Measurements from ENCODE around the gene FAM20C. TPM values are rescaled to one million over a fixed set of nuclear protein-coding genes. Genes with fewer than 3 reads are reported as not detected.

Gene FAM20C
- total RNA-seq, 2 experiments from 2014 or later = 2.6 to 4.1 TPM

DNA sequence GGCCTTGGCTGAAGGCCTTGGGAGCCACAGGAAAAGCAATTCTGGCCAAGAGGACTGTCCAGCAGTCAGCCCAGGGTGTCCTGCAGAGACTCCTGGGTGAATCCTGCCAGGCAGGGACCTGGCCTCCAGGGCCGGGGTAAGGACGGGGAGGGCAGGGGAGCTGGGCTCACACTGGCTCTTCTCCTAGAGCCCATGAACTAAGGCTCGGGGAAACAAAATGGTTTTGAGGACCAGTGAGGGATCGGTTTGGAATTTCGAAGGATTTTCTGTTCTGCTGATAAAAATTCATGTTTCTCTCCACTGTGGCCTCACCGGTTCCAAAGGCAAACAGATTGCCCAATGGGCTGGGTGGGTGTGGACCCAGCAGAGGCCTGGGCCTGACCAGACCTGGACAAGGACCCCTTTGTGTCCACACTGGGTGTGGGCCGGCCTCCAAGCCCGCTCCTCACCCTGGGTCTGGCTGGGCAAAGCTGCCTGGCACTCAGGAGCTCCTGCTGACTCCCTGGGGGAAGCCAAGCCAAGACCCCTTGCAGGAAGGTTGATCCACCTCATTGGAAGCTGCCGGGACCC lies 27.3 kb downstream of the FAM20C start:
- POLR2A ChIA-PET = no interaction called here
- H3K36me3 Mint-ChIP-seq = no peaks in the 10 kb centered on the region
- no peaks in the 10 kb centered on the region for H3K4me1 Mint-ChIP-seq
- no peak for ATAC-seq (ENCODE audit: low read depth)
- DNase-seq = no peak
- H3K9me3 Mint-ChIP-seq = no peaks in the 10 kb centered on the region
- H3K4me3 Mint-ChIP-seq = no peak overlapping the region
- no peak overlapping the region for H3K27ac Mint-ChIP-seq
- no peaks in the 10 kb centered on the region for H3K27me3 Mint-ChIP-seq

DNA sequence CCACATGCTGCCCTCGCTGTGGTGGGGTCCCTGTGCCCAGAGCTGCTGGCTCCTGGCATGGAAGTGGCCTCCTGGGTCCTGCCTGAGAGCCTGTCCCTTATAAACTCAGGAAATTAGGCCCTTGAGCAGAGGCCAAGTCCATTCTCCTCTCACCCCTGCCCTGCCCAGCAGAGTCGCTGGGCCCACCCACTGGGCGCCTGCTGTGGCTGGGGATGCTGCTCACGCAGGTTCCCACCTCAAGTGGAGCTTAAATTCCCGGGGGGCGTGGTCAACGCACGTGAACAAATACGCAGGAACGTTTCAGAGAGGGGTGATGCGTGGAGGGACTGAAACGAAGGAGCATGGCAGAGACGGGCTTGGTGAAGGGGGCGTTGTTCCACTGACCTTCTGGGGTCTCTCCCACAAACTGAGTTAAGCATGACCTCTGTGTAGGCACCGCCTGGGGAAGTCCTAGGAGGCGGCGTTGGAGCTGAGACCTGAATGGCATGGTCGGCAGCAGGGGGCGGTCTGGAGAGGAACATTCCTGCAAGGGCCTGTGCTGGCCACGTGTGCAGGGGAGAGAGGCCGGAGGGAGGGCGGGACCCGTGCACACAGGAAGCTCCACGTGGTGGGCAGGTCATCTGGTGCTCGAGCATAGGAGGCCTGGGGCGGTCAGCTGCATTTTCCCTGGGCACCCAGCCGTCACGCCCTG lies 27.9 kb downstream of the FAM20C start:
- DNase-seq (no peak), ATAC-seq (ENCODE audit: low read depth) (no peak)
- Mint-ChIP-seq H3K4me1 (no peaks in the 10 kb centered on the region), H3K4me3 (no peak overlapping the region), H3K9me3 (no peaks in the 10 kb centered on the region), H3K27ac (no peak overlapping the region), H3K36me3 (no peaks in the 10 kb centered on the region), H3K27me3 (no peaks in the 10 kb centered on the region)
- POLR2A ChIA-PET = no interaction called here

DNA sequence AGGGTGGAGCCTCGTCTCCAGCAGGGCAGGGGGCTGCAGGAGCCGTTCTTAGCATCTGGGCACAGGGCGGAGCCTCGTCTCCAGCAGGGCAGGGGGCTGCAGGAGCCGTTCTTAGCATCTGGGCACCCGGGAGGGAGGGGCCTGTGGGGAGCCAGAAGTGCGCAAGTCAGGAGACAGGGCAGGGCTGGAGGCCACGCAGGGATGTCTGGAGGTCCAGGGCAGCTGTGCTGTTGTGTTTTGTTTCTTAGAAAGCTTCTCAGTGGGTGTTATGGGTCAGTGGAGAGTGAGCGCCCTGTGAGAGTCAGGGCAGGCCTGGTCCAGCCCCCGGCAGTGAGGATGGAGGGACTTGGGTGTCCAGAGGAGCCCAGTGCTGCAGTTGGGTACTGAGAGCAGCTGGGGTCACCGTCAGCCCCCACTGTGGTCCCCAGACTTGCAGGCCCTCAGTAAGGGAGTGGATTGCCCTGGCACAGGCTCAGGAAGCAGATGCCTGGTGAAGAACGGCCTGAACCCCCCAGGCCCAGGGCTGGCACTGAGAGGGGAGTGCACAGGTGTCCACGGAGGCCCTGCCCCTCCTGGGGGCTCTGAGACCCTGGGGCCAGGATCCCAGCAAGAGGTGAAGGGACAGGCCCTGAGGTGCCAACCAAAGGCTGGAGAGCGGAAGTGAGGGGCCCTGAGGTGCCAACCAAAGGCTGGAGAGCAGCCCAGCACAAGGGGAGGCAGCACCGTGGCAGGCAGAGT lies 29.8 kb downstream of the FAM20C start:
- Mint-ChIP-seq H3K27ac (no peak overlapping the region), H3K27me3 (no peaks in the 10 kb centered on the region), H3K9me3 (no peaks in the 10 kb centered on the region), H3K4me3 (no peak overlapping the region), H3K36me3 (no peaks in the 10 kb centered on the region), H3K4me1 (no peaks in the 10 kb centered on the region)
- ATAC-seq (ENCODE audit: low read depth) (no peak), DNase-seq (no peak)
- POLR2A ChIA-PET = no interaction called here

DNA sequence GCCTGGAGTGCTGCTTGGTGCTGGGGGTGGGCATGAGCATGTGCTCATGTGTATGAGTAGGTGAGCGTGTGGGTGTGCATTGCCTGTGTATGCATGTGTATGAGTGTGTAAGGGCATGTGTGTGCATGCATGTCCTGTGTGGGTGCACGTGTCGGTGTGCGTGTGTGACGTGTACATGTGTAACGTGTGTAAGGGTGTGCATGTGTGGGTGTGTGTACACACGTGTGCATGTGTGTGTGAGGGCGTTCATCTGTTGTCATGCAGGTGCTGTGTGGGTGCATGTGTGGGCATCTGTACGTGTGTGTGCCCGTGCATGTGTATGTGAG lies 30.3 kb downstream of the FAM20C start:
- no peak overlapping the region for H3K27ac Mint-ChIP-seq
- no peak overlapping the region for H3K4me3 Mint-ChIP-seq
- no peaks in the 10 kb centered on the region for H3K4me1 Mint-ChIP-seq
- no peaks in the 10 kb centered on the region for H3K27me3 Mint-ChIP-seq
- ATAC-seq (ENCODE audit: low read depth) = no peak
- H3K36me3 Mint-ChIP-seq = no peaks in the 10 kb centered on the region
- POLR2A ChIA-PET = no interaction called here
- no peaks in the 10 kb centered on the region for H3K9me3 Mint-ChIP-seq
- no peak for DNase-seq

DNA sequence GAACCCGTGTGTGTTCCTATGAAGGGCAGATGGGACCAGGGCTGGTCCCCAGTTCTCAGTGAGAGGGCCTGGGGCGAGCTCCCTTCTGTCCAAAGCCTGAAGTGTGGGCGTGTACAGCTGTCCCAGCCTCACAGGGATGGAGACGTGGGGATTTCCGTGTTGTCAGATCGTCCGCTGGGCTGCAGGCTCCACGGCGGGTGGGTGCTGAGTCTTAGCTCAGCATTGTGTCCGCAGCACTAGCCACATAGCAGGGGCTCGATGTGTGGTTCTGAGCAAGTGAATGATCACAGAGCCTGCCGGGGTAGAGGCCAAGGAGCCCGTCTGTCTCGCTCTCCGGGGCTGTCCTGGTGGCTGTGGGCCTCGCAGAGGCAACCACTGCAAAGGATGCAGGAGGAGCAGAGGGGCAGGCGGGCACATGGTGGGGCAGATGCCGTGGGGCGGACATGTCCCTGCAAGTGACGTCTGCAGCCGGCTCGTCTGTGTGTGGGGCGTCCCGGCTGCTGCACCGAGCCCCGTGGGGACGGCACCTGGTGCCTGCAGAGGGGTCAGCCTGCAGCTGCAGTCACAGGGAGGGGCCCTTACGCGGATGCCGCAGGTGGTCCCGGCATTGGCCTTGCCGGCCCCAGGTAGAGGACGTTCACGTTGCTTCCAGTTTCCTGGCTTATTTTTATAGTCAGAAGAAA lies 30.9 kb downstream of the FAM20C start:
- Mint-ChIP-seq H3K36me3 (no peaks in the 10 kb centered on the region), H3K27ac (no peak overlapping the region), H3K27me3 (no peaks in the 10 kb centered on the region), H3K4me1 (no peaks in the 10 kb centered on the region), H3K9me3 (no peaks in the 10 kb centered on the region), H3K4me3 (no peak overlapping the region)
- POLR2A ChIA-PET = no interaction called here
- ATAC-seq (ENCODE audit: low read depth) (no peak), DNase-seq (no peak)

DNA sequence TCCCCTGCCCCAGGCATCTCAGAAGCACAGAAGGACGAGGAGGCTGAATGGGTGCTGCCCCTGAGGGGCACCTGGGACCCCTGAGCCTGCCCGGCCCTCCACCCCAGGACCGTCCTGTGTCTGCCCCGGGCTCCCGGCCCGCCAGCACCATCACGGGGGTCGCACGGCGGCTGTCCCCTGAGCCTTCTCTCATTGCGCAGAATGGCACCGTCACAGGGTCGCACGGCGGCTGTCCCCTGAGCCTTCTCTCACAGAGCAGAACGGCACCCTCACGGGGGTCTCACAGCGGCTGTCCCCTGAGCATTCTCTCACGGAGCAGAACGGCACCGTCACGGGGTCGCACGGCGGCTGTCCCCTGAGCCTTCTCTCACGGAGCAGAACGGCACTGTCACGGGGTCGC lies 31.5 kb downstream of the FAM20C start:
- H3K27ac Mint-ChIP-seq = no peak overlapping the region
- no peaks in the 10 kb centered on the region for H3K4me1 Mint-ChIP-seq
- H3K36me3 Mint-ChIP-seq = no peaks in the 10 kb centered on the region
- ATAC-seq (ENCODE audit: low read depth) = no peak
- no peaks in the 10 kb centered on the region for H3K27me3 Mint-ChIP-seq
- no peaks in the 10 kb centered on the region for H3K9me3 Mint-ChIP-seq
- no peak for DNase-seq
- POLR2A ChIA-PET = no interaction called here
- no peak overlapping the region for H3K4me3 Mint-ChIP-seq

DNA sequence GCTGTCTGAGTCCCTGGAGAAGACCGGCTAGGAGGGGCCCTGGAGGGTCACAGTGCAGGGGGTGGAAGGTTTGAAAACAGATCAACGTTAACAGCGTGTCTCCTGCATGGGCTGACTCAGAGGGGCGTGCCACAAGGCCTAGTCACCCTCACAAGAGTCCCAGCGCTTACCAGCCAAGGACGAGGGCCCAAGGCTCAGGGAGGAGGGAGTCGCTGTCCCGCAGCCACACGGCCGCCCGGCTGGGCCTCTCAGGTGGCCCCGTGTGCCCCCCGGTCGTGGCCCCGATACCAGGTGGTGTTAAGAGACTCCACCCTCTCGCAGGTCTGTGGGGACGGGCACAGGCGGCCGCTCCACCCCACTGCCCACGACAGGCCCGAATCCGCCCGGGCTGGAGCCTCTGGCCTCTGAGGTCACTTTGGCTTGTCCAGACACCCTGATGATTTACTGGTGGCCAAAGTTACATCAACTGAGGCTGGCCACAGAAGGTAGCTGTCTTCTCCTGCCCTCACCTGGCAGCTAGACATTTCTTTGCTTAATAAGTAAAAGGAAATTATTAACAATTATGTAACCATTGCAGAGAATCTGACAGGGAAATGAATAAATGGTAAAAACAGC lies 34.0 kb downstream of the FAM20C start:
- H3K4me1 Mint-ChIP-seq = no peaks in the 10 kb centered on the region
- no peaks in the 10 kb centered on the region for H3K36me3 Mint-ChIP-seq
- DNase-seq (no peak), ATAC-seq (ENCODE audit: low read depth) (no peak)
- POLR2A ChIA-PET = no interaction called here
- H3K27ac Mint-ChIP-seq = no peak overlapping the region
- H3K9me3 Mint-ChIP-seq = no peaks in the 10 kb centered on the region
- H3K4me3 Mint-ChIP-seq = no peak overlapping the region
- no peaks in the 10 kb centered on the region for H3K27me3 Mint-ChIP-seq

DNA sequence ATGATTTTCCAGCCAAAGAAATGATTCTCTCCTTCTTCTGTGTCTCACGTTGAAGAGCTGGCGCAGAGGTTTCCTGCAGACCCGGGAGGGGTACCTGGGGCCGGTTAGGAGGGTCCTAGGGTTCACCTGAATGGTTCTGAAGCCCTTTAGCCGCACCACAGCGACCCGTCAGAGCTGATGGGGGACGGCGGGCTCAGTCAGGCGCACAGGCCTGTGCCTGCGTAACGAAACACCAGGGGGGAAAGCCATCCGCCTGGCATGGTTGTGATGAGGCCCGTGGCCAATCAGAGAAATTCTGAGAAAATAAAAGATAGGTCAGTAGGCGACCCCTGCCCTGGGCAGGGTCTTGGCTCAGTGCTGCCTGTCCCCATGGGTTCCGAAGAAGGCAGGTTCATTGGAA lies 35.6 kb downstream of the FAM20C start:
- no peak for DNase-seq
- POLR2A ChIA-PET = no interaction called here

DNA sequence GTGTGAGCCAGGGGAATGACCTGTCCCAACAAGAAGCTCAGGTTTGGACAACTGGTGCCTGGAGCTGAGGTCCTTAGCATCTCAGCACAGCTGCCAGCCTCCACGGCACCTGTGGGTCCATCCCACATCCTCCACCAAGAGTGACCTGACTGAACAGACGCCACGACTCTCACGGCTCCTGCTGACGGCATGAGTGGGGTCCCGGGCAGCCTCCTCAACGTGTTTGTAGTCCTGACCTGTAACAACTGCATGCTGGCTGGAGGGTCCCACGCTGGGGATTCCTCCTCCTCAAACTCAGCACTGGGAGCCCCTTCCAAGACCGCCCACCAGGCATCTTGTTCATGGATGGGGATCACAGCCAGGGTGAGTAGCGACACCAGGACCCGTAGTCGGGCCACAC lies 36.2 kb downstream of the FAM20C start:
- Mint-ChIP-seq H3K27ac (no peak overlapping the region), H3K9me3 (no peaks in the 10 kb centered on the region), H3K4me3 (no peak overlapping the region), H3K4me1 (no peaks in the 10 kb centered on the region), H3K27me3 (no peaks in the 10 kb centered on the region), H3K36me3 (no peaks in the 10 kb centered on the region)
- ATAC-seq (ENCODE audit: low read depth) (no peak), DNase-seq (no peak)
- POLR2A ChIA-PET = no interaction called here

More for the DNA sequence above, 35.6 kb downstream of the FAM20C start:
- no peak overlapping the region for H3K27ac Mint-ChIP-seq
- no peak for ATAC-seq (ENCODE audit: low read depth)
- no peaks in the 10 kb centered on the region for H3K27me3 Mint-ChIP-seq
- no peaks in the 10 kb centered on the region for H3K4me1 Mint-ChIP-seq
- H3K36me3 Mint-ChIP-seq = no peaks in the 10 kb centered on the region
- H3K9me3 Mint-ChIP-seq = no peaks in the 10 kb centered on the region
- H3K4me3 Mint-ChIP-seq = no peak overlapping the region

DNA sequence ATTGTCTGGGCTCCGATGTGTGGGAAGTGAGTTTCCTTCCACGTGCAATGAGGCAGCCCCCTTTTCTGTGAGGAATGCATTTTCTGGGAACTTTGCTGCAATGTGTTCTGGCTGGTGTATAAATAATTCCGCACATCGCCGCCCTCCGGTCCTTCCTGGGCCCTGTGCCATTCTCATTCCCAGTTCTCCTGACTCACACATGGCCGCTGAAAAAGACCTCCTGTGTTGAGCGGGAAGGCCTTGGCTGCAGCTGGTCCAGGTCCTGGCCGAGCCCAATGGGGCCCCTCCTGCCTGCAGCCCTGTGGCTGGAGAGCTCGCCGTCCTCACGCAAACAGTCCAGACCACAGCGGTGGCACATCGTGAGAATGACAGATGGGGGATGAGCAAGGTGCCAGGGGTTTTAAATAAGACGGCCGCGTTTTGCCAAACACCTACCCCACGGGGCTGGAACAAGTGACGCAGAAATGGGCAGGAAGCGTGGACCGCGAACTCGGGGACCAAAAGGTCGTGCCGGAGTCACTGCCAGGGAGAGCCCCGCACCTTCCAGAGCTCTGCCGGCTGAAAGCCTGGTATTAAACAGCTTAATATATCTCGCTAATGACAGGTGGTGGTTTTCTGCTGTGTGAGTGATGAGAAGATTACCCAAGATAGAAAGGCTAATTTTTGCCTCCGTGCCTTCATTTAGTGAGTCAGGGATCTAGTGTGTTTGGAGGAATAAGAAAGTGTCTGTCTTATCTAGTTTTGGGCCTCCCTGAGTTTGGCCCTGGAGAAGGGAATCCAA lies 37.0 kb downstream of the FAM20C start:
- no peaks in the 10 kb centered on the region for H3K9me3 Mint-ChIP-seq
- H3K27me3 Mint-ChIP-seq = no peaks in the 10 kb centered on the region
- no peaks in the 10 kb centered on the region for H3K4me1 Mint-ChIP-seq
- no peak overlapping the region for H3K27ac Mint-ChIP-seq
- no peaks in the 10 kb centered on the region for H3K36me3 Mint-ChIP-seq
- DNase-seq (no peak), ATAC-seq (ENCODE audit: low read depth) (no peak)
- H3K4me3 Mint-ChIP-seq = no peak overlapping the region
- POLR2A ChIA-PET = no interaction called here

DNA sequence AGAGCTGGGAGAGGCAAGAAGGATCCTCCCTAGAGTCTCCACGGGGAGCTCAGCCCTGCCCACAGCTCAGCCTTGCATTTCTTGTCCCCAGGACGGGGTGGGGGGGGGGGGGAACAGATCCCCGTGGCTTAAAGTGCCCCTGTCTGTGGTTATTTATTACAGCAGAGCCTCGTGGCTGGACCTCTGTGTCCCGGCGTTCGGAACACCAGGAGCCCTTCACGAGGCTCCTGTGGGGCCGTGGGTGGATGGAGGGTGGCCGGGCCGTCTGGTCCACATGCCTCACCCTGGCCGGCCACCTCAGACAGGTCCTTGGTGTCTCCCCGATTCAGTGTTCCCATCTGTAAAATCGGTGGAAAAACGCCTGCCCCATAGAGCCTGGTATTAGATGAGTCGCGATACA lies 37.9 kb downstream of the FAM20C start:
- no peaks in the 10 kb centered on the region for H3K4me1 Mint-ChIP-seq
- DNase-seq = no peak
- no peaks in the 10 kb centered on the region for H3K9me3 Mint-ChIP-seq
- no peak for ATAC-seq (ENCODE audit: low read depth)
- no peak overlapping the region for H3K4me3 Mint-ChIP-seq
- H3K27ac Mint-ChIP-seq = no peak overlapping the region
- H3K27me3 Mint-ChIP-seq = no peaks in the 10 kb centered on the region
- no peaks in the 10 kb centered on the region for H3K36me3 Mint-ChIP-seq
- POLR2A ChIA-PET = no interaction called here

DNA sequence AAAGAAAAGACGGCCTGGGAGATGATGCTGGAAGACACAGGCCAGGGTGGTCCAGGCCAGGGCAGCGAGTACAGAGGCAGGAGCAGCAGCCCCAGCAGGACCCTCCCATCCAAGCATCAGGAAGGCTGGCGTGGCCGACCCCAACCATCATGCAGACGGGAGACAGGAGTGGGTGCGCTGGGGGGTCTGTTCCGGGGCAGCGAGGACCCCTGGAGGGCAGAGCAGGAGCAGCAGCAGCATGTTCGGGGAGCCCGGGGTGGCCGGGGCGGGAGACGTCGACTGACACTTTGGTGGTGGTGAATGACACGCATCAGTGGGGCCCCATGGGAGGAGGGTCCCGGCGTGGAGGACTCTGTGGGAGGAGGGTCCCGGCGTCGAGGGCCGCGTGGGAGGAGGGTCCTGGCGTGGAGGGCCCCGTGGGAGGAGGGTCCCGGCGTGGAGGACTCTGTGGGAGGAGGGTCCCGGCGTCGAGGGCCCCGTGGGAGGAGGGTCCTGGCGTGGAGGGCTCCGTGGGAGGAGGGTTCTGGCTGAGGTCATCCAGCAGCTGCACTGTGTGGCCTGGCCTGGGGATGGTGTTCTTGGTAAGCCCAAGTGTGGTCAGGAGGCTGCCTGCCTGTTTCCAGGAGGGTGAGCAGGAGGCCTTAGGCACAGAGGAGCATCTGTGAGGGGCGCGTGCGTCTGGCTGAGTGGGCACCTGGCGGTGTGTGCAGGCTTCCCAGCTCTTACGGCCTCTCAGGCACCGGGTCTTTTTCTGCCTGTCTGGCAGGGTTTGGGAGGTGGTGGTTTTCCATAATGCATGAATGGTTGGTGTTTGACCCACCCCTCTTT lies 38.9 kb downstream of the FAM20C start:
- Mint-ChIP-seq H3K36me3 (no peaks in the 10 kb centered on the region), H3K27ac (no peak overlapping the region), H3K9me3 (no peaks in the 10 kb centered on the region), H3K4me3 (no peak overlapping the region), H3K4me1 (no peaks in the 10 kb centered on the region), H3K27me3 (no peaks in the 10 kb centered on the region)
- no peak for ATAC-seq (ENCODE audit: low read depth)
- no peak for DNase-seq
- POLR2A ChIA-PET = no interaction called here

All from activated naive CD8-positive, alpha-beta T cell treated with anti-CD3 and anti-CD28 coated beads, Interleukin-2, amount 10 ng/mL, durations not matched to agents 7 days and 5 days (primary cell).